Activated CD4-positive, alpha-beta T cell treated with anti-CD3 and anti-CD28 coated beads, Interleukin-2, Interleukin-4, amounts not matched to agents 100 ng/mL and 50 ng/mL, durations not matched to agents 16 hours and 8 hours (primary cell): ENCODE results near the gene PHKG1.
A peak's percentile ranks its signal among the peaks of the same experiment; 100 is the strongest.
"Not testable (repeated sequence)": the region's sequence is repeated elsewhere in the genome, so short reads cannot be mapped to it uniquely, and the experiment has no call there.

Experiments used
- DNase-seq: peaks from one replicate; pipeline ENCODE4 v3.0.0-alpha.2; 2020; ENCODE audit warnings: low spot score

PHKG1 gene

DNA sequence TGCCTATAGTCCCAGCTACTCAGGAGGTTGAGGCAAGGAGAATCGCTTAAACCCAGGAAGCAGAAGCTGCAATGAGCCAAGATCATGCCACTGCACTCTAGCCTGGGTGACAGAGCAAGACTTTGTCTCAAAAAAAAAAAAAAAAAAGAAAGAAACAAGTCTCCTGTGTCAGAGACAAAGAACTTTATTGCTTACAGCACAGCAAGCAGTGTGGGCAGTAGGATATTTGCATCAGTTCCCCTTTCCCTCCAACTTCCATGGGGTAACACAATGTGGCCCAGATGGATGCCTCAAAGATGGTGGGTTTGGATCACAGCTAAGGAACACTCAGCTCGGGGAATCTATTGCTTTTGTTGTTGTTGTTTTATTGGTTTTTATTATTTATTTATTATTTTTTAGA is 47.0 kb downstream of the PHKG1 start:
- not testable (repeated sequence) for DNase-seq

GRCh38 chr7:56040730-56041129 is 52.0 kb downstream of the PHKG1 start:
- no peak for DNase-seq

GRCh38 chr7:56033671-56034432 is 58.9 kb downstream of the PHKG1 start:
- DNase-seq: peak; percentile 83

DNA sequence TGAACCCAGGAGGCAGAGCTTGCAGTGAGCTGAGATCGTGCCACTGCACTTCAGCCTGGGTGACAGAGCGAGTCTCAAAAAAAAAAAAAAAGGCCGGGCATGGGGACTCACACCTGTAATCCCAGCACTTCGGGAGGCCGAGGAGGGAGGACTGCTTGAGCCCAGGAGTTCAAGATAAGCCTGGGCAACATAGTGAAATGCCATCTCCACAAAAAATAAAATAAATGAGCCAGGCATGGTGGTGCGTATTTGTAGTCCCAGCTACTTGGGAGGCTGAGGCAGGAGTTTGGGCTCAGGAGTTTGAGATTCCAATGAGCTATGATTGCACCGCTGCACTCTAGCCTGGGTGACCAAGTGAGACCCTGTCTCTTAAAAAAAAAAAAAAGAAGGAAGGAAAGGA is 60.2 kb downstream of the PHKG1 start:
- not testable (repeated sequence) for DNase-seq

GRCh38 chr7:56031556-56031955 is 61.2 kb downstream of the PHKG1 start:
- DNase-seq: not testable (repeated sequence)

DNA sequence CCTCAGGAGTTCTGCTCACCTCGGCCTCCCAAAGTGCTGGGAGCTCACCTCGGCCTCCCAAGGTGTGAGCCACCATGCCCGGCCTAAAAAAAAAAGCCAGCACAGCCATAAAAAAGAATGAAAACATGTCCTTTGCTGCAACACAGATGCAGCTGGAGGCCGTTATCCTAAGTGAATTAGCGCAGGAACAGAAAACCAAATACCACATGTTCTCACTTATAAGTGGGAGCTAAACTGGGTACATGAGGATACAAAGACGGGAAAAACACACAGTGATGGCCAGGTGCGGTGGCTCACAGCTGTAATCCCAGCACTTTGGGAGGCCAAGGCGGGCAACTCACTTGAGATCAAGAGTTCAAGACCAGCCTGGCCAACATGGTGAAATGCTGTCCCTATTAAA is 62.4 kb downstream of the PHKG1 start:
- no peak for DNase-seq
